ENCODE data around the gene THEMIS.
"Not testable (repeated sequence)": the region's sequence is repeated elsewhere in the genome, so short reads cannot be mapped to it uniquely, and the experiment has no call there.

THEMIS gene

DNA sequence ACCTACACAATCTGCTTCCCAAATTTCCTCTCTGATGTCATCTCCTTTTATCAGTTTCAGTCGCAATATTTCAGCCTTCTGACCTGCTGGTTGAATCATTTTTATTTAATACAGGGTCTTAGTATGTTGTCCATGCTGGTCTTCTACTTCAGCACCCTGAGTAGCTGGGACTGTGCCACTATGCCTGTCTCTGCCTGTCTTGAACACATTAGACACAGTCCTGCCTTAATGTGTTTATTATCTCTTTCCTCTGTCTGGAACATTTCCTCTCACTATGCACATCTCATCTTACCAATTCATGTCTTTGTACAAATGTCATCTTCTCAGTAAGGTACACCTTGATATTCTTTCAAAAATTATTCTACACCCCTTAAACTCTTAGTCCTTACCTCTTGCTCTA, 106.5 kb downstream of the THEMIS start:
- DNase-seq (ENCODE audit: low spot score) = no peak

DNA sequence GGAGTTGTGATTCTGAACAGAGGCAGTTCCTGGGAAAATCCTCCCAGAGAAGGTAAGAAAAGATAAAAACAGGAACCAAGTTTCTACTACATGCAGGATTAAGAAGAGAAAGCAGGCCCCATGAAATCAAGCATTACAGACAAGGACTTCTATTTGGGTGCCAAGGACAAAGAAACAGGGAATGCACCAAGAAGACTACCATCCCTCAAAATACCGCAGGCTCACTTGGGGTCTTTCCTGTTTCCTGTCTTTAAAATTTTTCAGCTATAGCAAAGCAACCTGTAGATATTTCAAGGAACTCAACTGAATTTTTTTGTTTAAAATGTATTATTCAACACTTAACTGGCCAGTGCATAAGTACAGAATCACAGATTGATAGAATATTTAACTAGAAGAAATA, 107.5 kb downstream of the THEMIS start:
- no peak for DNase-seq (ENCODE audit: low spot score)

DNA sequence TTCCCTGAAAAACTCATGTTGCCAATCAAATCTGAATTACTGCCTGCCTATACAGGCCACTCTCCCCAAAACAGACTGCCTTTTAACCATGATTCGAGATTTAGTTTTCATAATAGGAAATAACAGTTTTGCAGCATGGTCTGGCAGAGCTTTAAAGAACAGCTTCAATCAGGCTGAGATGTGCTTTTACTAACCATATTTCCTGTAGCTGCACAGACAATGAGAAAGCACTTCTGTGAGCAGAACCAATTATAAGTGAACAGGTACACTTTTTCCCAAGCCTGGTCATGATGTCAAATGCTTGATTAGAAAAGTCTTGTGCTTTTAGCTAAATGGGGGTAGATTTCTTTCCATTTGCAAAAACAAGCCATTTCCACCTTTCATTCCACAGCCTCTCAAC, 108.2 kb downstream of the THEMIS start:
- DNase-seq (ENCODE audit: low spot score) = no peak

DNA sequence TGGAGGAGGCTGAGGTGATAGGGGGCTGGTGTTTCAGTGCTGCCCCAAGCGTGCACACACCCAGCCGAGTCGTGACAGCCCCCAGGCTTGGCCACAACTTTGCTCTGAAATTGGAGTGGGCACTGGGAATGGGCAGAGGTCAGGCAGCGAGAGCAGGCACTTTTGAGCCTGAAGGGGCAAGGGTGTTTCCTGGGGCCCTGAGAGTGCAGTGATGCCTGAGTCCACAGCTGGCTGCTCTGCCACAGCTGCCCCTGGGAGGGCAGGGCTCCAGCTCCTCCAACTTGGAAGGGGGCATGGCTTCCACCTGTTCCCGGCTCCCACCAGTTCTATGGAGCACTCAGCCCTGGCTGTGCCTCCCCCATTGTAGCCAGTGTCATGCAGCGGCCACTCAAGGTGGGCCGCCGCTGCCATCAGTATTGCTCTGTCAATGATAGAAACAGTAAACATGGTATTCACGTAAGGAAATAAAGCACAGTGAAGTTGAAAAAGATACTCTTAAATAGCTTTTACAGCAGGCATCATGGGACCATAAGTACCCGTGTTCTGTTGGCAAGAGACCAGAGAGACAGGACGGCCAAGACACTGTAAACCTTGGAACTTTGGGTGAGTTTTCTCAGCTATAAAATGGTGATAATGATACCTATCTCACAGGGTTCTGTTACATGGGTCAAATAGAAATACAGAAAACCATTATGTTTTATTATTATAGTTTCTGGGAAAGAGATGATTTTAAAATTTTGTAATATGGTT, 108.9 kb downstream of the THEMIS start:
- no peak for DNase-seq (ENCODE audit: low spot score)

DNA sequence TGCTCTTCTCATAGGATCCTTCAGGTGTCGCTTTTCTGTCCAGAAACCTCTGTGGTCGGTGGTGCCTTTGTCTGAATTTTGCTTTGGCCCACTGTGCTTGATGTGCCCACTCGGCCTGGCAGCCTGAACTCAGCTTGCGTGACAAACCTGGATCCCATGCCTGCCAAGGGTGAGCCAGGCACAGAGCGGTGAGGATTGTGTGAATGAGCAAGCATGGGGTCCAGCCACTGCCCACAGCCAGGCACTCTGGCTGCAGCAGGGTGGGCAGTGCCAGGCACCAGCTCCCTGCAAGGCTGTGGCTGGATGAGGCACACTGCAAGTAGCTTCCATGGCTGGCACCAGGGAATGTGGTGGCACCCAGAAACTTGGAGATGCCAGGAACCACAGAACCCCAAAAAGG, 110.3 kb downstream of the THEMIS start:
- DNase-seq (ENCODE audit: low spot score) = no peak

DNA sequence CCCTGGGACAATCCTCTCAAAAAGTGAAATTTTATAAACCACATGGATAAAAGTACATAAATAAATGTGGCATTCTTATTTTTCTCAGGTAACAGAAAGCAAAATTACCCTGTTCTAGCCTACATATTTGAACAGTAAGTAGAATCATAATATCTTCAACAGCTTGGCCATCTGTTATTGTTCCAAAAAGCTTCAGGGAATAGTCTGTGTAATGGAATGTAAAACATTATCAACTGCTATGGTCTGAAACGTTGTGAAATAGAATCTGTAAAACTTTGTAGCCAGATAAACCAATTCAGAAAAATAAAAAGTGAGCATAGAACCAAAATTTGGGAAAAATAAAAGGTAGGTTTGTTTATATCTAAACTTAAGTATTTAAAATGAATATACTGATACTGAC, 114.7 kb downstream of the THEMIS start:
- DNase-seq (ENCODE audit: low spot score) = no peak

DNA sequence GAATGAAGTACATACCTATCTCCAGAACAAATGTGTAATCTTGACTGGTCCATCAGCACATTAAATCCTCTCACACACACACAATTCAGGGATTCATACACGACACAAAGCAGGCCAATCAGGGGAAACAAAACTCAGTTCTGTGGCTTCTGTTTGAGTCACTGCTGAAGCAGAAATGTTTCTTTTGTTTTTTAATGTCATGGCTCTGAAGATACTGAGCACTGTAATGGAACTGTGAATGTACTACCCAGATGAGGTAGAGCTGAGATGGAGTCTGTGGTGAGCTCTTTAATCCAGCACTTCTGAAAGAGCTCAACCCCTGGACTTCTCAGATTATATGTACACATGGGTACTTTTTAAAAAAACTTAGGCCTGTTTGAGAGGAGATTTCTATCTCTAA, 116.4 kb downstream of the THEMIS start:
- no peak for DNase-seq (ENCODE audit: low spot score)

DNA sequence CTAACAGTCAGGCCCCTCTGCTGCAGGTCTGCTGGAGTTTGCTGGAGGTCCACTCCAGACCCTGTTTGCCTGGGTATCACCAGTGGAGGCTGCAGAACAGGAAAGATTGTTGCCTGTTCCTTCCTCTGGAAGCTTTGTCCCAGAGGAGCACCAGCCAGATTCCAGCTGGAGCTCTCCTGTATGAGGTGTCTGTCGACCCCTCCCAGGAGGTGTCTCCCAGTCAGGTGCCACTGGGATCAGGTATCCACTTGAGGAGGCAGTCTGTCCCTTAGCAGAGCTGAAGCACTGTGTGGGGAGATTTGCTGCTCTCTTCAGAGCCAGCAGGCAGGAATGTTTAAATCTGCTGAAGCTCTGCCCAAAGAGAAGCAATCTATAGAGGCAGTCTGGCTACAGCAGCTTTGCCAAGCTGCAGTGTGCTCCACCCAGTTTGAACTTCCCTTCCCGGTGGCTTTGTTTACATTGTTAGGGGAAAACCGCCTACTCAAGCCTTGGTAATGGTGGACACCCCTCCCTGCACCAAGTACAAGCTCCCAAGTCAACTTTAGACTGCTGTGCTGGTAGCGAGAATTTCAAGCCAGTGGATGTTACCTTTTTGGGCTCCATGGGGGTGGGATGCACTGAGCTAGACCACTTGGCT, 119.1 kb downstream of the THEMIS start:
- not testable (repeated sequence) for DNase-seq (ENCODE audit: low spot score)

DNA sequence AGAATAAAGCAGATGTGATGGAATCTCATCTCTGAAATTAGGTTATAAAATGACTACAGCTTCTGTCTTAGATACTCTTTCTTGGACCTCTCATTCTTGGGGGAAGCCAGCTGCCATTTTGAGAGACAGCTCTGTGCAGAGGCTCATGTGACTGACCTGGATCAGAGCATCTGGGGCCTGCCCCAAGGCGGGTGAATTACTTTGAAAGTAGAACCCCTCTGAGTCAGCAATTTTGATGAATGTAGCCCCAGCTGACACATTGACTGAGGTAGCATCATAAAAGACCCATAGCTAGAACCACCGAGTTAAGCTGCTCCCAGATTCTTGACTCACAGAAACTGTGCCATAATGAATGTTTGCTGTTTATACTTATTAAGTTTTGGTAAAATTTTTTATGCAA, 124.5 kb downstream of the THEMIS start:
- no peak for DNase-seq (ENCODE audit: low spot score)

DNA sequence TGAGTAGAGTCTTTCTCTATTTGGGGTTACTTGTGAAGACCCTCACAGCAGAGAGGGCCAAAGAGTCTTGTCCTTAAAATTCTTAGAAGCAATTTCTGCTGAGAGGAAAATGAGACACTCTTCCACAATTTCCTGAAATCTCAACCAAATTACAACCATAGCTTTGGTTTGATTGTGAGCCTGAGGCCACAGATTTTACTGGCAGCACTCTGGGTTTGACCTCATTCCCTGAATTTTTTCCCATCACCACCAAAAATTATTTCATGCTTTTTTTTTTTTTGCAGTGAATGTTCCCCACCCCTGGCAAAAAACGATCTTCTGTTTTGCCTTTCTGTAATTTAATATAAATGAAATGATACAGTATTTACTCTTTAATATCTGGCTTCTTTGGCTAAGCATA, 125.5 kb downstream of the THEMIS start:
- DNase-seq (ENCODE audit: low spot score) = no peak

DNA sequence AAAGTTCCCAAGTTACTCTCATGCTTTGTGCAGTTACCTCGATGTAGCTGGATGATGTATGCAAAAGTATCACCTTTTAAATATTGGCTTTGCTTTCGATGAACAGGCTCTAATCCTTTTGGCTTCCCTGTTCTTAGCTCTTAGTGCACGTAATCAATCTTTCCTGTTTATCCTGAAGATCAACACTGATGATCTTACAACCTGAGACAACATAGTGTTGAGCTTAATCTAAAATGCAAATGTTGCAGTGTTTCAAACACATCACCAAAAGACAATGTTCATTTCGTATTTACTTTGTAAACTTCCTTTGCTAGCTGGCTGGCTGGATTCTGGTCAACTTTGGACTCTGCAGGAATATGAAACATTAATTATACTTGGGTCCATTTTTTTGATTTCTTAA, 132.1 kb downstream of the THEMIS start:
- no peak for DNase-seq (ENCODE audit: low spot score)

DNA sequence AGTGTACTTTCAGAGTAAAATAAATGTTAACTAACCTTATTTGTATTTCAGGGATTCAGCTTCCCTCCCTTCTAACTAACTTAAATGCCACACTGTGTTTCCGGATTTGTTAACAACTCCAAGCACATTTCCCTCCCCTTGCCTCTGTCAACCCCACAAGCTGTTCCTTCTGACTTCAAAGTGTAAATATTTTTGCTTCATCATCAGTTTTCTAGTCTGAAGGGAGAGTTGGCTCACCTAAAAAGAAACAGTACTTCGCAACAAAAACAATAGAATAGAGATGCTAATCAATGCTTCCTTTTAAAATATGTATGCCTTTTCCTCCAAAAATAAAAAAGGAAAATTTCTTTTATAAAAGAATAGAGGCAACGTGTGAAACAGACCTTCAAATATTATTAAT, 132.6 kb downstream of the THEMIS start:
- no peak for DNase-seq (ENCODE audit: low spot score)

DNA sequence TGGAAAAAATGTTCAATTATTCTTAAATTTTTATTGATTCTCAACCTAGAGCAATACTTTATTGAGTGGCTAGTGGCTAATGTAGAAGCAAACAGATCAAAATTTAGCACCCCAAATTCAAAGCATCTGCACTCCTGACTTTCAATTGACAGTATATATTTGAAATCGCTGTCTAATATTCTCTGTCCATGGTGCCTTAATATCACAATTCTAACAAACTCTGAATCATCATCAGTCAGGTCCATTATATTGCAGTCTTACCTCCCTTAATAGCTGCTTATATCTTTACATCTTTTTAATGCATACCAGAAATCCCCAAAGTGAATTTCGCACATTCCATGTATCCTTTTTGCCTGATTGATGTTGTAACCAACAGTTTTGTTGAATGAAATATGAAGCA, 134.9 kb downstream of the THEMIS start:
- DNase-seq (ENCODE audit: low spot score) = no peak

DNA sequence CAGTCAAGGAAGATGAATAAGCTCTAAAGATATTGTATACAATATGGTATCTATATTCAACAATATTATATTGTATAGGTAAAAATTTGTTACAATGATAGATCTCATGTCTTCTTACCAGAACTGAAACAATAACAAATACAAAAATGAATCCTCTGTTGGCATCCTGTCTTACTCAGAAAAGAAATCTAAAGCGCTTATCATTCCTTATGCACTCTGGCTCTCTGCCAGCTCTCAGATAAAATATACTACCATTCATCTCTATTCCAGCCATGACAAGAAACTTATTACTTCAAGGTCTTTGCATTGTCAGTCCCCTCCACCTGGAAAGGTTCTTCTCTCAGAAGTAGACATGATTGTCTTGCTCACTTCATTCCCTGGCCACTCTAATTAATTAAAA, 138.6 kb downstream of the THEMIS start:
- no peak for DNase-seq (ENCODE audit: low spot score)

DNA sequence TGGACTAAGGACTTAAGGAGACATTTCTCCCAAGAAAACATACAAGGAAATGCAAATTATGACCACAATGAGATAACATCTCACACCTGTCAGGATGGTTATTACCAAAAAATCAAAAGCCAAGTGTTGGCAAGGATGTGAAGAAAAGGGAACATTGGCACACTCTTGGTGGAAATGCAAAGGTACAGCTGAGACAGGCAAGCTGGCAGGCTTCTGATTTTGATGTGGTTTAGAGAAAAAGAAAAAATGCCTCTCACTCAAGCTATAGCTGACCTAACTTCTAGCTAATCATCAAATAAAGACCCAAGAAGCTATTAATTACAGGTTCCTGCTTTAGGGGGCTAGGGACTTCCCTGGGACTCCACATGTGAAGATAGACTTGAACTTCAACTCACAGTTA, 139.8 kb downstream of the THEMIS start:
- no peak for DNase-seq (ENCODE audit: low spot score)

DNA sequence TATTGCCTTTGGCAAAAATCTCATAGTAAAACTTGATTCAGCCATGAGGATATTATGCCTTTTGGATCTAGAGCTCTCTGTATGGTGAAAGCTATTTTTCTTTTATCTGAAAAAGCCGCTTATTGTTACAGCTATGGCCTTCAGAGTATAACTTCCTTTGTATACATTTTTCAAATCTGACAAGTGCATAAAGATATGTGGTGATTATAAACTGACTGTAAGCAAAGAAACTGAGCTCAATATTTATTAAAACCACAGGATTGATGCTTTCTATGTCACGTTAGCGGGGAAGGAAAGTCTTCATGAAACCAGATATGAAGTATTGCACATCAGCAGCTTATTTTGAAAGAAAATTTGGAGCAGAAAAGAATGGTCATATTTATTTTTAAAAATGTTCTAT, 151.8 kb downstream of the THEMIS start:
- no peak for DNase-seq (ENCODE audit: low spot score)

DNA sequence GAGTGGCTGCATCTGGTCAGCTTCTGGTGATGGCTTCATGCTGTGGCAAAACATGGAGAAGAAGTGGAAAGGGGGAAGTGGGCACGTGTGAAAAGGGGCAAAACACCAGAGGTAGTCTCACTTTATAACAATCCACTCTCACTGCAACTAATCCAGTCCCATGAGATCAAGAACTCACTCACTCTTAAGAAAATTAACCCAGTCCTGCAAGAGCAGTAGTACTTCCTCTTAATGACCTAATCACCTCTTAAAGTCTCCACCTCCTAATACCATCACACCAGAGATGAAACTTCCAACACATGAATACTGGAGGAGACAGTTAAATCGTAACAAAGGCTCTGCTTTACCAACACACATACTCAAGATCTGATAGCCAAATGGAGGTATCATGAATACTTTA, 152.6 kb downstream of the THEMIS start:
- DNase-seq (ENCODE audit: low spot score) = no peak

DNA sequence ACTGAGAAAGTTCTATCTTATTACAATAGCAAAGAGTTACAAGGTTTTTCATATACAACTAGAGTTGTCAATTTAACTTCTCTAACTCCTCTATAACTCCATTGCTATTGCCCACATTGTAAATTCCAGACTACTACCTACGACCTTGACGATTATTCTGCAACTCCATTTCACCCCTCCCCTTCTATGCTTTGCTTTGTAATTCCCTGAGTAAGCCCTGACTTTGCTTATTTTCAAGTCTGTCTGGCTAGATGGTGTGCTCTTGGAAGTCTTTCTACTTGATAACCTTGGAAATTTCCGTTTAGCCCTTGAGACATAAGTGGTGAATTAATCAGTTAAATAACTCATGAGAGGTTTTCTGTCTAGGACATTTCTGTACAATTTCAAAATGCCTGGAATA, 162.4 kb downstream of the THEMIS start:
- DNase-seq (ENCODE audit: low spot score) = no peak

DNA sequence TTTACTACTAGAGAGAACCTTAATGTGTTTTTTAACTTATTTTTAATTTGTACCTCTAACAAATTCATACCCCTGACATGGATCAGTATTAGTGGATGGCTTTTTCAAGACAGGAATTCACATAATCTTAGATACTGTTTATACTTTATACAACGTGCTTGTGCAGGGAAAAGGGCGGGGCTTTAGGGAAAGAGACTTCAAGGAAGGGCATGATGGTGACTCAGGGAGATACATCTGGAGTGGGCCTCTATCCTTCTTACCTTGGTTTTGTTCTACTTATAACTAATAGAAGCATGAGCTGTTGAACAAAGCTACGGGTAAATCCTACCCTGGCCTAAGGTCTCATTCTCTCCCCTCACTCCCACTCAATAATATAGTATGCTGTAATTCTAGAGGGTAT, 163.1 kb downstream of the THEMIS start:
- no peak for DNase-seq (ENCODE audit: low spot score)

DNA sequence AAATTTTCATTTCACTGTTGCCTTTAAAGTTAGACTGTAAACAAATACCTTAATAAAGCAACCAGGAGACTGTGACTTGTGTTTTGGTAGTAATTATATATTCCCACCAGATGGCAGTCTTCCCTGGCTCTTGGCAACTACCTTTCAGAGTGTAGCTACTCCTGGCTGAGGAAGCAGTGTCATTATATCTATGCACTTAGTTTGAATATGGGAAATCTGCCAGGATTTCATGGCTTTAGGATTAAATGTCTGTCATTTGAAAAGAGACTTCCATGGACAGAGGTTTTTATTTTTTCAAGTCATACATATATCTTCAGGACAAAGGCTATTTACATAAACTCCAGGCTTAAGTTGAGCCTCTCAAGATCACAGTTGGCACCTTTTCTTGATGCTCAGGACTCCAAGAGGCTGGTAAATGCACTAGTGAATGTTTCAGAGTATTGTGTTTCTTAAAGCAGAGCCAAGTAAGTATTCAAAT, 163.8 kb downstream of the THEMIS start:
- DNase-seq (ENCODE audit: low spot score) = peak; percentile 13

DNA sequence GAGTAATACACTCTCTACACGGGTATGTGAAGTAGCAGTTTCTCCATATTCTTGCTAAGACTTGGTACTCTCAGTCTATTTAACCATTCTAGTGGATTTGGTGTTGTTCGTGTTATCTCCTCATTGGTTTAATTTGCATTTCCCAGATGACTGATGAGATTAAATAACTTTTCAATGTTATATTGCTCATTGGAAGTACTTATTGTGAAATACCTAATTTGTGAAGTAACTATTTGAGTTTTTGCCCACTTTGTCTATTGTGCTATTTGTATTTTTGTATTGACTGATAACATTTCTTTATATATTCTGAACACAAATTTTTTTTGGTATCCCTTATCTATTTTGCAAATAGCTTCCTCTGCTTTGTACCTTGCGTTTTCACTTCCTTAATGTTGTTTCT, 167.9 kb downstream of the THEMIS start:
- DNase-seq (ENCODE audit: low spot score) = no peak

DNA sequence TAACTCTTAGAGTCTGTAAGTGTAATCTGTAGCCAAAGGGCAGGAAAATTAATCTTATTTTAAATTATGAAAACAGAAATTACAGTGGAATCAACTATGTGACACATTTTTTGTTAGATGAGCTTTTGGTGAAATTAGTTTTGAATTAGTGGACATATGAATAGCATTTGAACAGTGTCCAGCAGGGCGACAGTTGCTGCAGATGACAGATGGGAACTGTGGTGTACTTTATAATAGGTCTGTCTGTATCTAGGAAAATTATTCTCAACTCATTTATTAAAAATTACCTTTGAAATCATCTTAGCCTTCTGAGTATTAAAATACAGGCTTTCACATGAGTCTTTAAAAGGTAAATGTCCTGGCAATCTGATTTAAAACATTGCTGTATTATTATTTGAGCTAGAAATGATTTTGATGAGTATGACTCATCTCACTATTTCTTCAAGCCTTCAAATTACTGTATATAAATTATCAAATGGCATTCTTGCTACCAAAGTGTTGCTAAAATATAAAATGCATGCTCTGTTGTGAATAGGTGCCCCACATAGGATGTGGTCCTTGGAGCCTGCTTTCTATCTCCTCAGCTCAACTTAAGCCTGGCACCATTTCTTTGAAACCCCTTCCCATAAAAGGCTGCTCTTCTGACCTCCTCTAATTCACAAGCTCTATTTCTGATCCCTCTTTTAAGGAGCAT, 173.5 kb downstream of the THEMIS start:
- DNase-seq (ENCODE audit: low spot score) = no peak

DNA sequence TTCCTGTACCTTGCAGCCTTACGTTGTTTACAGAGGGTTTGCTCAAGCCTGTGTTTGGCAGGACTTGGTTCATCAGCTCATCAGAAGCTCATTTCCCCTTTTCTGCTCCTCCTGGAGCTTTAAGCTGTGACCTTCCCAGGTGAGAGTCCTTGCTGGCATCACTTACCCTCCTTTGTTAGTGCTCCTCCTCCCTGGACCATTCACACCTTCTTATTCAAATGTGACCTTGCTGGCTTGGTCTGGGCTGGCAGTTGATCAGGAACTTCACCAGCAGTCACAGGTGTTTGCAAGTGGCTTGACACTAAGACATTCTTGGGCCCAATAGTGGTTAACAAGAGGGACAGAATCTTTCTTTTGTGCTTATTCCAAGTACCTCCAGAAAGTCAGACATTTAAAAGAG, 175.0 kb downstream of the THEMIS start:
- DNase-seq (ENCODE audit: low spot score) = no peak

Measured in germinal center (tissue), 1 donor.